D721Med (cell line): ENCODE data around the gene UBAC1.
"Not testable (repeated sequence)": the region's sequence is repeated elsewhere in the genome, so short reads cannot be mapped to it uniquely, and the experiment has no call there.

ENCODE experiments used
- DNase-seq: peaks from one replicate; pipeline ENCODE4 v3.0.0; 2011; ENCODE audit warnings: low spot score; ENCODE audit not compliant: insufficient read length
- FAIRE-seq: peaks from 2 replicates; lab custom pipeline; 2011; peaks lifted over from hg19 to GRCh38; lab: Jason Lieb, UNC
- TF ChIP-seq, protein P1 (sequence below): IDR thresholded peaks from 2 replicates; pipeline ENCODE4 v1.5.1; 2012; ENCODE audit warnings: mild to moderate bottlenecking, control low read depth; ENCODE audit not compliant: insufficient read depth; ENCODE audit errors: missing control alignments

Gene UBAC1

GRCh38 chr9:135950135-135950682 lies 11.0 kb downstream of the UBAC1 start:
- DNase-seq (no peak), FAIRE-seq (no peak)
- TF ChIP-seq, protein P1, sequence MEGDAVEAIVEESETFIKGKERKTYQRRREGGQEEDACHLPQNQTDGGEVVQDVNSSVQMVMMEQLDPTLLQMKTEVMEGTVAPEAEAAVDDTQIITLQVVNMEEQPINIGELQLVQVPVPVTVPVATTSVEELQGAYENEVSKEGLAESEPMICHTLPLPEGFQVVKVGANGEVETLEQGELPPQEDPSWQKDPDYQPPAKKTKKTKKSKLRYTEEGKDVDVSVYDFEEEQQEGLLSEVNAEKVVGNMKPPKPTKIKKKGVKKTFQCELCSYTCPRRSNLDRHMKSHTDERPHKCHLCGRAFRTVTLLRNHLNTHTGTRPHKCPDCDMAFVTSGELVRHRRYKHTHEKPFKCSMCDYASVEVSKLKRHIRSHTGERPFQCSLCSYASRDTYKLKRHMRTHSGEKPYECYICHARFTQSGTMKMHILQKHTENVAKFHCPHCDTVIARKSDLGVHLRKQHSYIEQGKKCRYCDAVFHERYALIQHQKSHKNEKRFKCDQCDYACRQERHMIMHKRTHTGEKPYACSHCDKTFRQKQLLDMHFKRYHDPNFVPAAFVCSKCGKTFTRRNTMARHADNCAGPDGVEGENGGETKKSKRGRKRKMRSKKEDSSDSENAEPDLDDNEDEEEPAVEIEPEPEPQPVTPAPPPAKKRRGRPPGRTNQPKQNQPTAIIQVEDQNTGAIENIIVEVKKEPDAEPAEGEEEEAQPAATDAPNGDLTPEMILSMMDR = no peak

- TF ChIP-seq, protein P1 = no peak
- no peak for DNase-seq
- FAIRE-seq = no peak
Measured at GRCh38 chr9:135949501-135950134, 11.6 kb downstream of the UBAC1 start.

GRCh38 chr9:135948968-135949367 lies 12.2 kb downstream of the UBAC1 start:
- FAIRE-seq = no peak
- TF ChIP-seq, protein P1 = no peak
- DNase-seq = no peak

- FAIRE-seq (no peak), DNase-seq (no peak)
- TF ChIP-seq, protein P1 = no peak
Measured at GRCh38 chr9:135948446-135948845, 12.7 kb downstream of the UBAC1 start.

DNA sequence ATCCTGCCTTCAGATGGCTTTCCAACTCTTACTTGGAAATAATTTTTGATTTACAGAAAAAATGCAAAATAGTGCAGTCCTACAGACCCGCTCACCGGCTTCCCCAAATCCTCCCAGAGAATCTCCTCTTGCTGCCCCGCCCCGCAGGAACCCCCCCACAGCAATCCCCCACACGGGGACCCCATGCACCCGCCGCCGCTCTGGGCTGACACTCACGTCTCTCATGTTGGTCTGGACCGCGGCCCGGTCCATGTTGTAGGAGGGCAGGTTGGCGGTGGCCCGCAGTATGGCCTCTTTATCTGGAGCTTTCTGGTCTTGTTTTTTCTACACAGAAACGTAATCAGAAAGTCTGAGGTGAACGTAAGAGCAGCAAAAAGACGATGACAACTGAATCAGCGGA lies 13.6 kb downstream of the UBAC1 start:
- FAIRE-seq (no peak), DNase-seq (no peak)
- TF ChIP-seq, protein P1 = no peak

- not testable (repeated sequence) for FAIRE-seq, DNase-seq
Measured at GRCh38 chr9:135947105-135947504, 14.1 kb downstream of the UBAC1 start.

GRCh38 chr9:135946392-135946994 lies 14.7 kb downstream of the UBAC1 start:
- TF ChIP-seq, protein P1 = no peak
- DNase-seq (no peak), FAIRE-seq (no peak)
